ENCODE measurements around the gene NME3. TPM values are rescaled to one million over a fixed set of nuclear protein-coding genes. Genes with fewer than 3 reads are reported as not detected.
"Not testable (repeated sequence)": the region's sequence is repeated elsewhere in the genome, so short reads cannot be mapped to it uniquely, and the experiment has no call there.

The NME3 gene
- polyA plus RNA-seq, 5 donors = 16.6 to 56.6 (median 30.3) TPM

DNA sequence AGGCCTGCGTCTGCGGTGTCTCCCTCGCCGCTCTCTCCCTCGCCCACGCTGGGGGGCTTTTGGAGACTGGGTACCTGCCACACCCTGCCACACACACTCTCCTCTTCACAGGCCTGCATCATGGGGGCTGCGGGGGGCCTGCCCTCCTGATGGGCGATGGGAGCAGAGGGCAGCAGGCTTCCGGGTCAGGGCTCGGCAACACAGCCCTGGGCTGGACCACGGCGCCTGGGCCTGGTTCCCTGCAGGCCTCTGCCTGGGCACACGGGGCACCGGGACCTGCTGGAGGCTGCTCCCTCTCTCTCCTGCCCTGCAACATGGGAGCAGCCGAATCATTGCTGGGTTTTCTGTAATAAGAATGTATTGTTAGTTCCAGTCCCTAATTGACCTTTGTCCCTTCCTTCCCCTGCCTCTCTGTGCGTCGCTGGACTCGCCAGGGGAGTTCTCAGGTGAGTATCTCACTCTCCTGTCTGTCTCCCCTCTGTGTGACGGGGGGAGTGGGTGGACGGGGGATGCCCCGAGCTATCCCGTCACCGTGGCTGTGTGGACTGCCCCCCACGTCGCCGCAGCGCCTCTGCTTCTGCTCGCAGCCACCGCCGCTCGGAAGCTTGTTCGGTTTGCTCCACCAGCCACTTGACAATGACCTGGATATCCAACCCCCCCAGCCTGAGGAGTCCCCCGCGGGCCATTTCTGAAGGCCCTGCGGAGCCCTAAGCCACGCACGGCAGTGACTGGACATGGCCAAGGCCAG is 13.5 kb downstream of the NME3 start:
- DNase-seq = no peak

DNA sequence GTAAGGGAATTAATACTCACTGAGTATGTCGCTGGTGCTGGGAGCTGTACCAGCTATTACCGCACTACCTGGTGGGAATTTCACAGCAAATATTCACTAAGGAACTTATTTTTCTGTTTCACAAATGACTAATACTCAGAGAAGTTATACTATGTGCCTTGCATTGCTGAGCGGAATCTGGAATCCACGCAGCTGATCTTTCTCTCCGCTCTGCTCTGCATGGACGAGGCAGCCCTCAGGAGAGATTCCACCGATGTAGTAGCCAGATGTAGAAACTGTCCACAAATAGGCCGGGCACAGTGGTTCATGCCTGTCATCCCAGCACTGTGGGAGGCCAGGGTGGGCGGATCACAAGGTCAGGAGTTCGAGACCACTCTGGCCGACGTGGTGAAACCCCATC is 17.1 kb downstream of the NME3 start:
- no peak for DNase-seq

DNA sequence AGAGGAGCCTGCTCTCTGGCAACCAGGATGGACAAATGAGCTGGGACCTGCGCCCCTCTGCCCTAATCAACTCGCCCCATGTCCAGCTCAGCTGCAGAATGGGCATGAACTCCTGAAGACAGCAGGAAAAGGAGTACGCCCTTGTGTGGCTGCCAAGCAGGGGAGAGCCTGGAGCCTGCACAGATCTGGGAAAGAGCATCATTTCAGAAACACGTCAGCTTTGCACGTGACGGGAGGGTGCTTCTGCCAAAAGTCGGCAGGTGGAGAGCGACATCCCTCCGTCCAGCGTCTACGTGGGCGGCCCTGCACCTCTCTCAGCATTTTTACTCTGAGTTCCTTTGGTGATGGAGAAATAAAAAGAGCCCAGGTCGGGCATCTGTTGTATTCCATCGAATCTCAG is 18.5 kb downstream of the NME3 start:
- DNase-seq = no peak

DNA sequence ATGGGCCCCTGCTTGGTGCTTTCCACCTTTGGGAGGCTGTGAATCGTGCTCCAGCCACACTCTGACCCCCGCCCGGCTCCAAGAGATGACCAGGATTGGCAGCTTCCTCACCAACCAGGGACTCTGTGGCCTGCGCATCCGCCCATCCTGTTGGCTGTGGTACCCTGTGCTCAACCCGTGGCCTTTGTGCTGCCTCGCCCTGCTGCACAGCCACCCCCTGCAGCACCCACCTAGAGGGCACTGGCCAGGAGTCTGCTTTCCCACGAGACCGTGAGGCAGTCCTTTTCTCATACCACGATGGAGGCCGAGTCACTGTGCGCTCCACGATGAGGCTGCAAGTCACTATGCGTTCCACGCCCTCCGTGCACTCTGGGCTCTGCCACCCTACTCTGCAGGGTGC is 19.4 kb downstream of the NME3 start:
- DNase-seq = no peak

DNA sequence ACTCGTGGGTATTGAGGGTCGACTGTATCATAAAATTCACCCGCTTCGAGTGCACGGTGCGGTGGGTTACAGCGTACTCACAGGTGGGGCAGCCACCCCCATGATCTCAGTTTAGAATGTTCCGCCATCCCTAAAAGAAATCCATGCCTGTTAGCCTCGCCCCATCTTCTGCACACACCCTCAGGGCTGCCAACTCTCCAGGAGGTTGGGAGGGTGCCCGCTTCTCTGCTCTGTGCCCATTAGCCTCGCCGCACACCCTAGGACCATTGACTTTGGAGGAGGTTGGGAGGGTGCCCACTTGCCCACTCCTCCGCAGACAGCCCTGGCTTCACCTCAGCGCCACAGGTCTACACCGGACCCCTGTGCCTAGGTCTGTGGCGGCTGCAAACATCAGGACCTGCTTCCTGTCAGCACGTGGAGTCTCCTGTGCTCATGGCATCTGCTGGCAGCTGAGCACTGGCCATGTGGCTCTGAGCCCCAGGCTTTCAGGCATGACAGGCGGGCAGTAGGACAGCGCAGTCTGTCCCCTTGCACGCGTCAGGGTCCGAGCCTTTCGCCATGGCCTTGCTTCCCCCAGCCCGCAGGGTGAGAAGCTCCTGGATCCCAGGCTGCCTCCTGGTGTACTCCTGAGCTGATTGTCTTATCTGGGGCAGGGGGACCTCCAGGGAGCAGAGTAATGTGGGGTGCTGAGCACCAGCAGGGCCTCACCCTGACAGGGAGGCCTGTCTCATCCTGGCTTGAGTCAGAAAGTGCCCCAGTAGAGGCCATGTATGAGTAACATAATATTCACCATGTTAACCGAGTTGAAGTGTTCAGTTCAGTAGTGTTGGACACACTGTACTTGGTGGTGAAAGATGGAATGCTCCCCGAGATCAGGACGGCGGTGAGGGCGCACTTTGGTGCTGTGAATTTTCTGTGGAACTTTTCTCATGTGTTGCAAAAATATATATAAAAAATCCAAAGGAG is 21.9 kb downstream of the NME3 start:
- DNase-seq = no peak

DNA sequence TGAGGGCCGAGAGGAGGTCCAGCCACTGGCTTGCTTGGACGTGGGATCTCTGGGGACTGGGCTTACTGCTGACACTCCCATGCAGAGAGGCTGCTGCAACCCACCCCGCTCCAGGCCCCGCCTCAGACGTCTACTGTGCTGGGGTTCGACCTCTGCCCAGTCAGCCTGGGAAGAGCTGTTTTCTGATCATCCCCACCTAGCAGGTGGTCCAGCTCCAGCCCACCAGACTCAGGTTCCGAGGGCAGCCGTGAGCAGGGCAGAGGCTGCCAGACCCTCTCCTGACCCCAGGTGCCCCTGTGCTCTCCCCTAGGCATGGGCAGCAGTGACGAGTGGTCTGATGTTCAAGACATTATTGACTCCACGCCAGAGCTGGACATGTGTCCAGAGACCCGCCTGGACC is 23.4 kb downstream of the NME3 start:
- no peak for DNase-seq

DNA sequence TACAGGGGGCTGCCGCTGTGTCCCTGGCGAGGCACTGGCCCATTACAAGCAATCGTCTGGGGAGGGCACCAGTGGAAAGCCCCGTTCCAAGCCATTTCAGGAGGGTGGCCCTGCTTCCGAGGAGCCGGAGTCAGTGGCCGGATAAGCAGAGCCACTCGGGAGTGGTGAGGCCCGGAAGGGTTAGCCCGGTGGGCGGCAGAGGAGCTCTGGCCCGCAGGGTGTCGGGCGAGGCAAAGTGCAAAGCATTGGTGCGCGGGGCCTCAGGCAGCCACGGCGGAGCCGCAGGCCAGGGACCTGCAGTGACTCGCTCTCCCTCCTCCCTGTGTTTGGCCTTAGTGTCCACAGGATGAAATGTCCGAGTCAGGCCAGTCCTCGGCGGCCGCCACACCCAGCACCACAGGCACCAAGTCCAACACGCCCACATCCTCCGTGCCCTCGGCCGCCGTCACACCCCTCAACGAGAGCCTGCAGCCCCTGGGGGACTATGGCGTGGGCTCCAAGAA is 24.6 kb downstream of the NME3 start:
- no peak for DNase-seq

DNA sequence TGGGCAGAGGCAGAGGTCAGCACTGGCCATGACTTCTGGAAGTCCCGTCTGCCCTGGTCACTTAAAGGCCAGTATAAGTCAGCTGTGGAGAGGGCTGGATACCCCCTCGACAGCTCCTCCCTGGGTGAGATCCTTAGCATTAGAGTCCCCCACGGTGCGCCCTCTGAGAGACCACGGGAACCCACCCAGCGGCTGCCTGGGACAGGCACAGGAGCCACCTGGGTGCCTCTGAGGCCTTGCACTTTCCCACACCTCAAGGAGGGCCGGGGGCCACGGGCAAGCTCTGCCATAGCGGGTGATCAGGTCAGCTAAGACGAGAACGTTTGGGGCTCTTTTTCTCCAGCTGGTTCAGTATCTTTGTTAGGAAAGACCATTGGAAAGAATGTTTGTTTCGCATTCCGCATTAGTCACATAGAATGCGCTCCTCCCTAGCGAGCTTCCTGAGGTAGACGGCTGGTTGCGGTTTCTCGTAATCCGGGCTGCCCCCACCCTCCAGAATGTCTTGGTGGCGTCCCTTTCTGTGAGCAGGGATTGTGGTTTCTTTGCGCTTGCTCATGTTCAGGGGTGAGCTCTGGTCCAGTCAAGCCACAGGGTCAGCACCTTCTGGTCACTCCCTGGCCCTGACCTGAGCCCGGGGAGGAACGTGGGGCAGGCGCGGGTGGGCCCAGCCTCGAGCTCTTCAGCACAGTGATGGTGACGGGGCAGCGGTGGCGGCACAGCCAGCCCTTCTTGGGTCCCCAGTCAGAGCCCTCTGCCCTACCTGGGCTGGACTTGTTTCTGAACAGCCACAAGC is 25.2 kb downstream of the NME3 start:
- DNase-seq = no peak

DNA sequence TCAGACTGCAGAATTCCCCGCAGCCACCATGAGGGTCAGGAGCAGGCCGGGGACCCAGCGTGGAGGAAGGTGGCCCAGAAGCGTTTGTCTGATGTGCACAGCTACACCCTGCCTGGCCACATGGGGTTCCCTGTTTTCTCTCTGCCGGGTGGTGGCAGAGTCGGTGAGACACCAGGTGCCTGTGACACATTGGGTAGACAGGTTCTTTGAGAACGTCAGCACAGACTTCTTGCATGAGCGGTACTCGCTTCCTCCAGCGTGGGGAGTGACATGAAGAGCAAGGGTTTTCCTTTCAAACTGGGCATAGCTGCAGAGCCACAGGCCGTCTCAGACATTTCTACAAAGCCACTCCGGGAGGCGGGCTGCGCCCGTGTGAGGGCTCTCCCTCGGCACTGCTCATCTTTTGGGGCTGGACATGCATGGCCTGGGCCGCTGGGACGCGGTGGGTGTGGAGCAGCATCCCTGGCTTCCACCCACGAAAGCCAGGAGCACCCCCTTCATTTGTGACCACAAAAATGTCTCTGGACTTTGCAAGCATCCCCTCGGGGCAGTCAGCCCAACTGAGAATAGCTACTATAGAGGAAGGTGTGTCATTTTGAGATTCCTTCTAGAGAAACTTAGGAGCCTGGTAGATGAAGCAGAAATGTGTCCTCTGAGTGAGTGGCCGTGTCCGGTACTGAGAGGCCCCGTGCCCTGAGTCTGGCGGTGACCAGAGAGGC is 26.0 kb downstream of the NME3 start:
- no peak for DNase-seq

DNA sequence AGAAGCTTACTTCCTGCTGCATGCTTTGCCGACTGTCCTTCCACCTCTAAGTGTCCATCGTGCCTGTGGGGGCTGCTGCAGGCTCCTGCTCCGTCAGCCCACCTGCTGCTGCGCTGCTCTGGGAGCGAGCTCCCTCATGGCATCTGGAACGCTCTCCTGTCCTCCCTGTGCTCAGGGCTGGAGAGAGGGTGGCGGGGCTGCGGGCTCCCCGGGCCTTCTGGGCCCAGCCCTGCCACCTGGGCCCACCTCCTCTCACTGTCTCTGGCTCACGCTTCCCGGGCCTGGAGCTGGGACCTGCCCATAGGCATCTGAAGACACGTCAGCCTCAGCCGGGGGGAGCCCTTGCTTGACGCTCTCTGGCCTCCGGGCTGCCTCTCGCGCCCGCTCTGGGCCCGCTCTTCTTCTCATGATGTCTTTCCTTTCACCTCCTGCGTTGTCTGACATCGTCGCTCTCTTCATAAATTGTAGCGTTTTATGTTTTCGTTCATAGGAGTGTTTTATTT is 27.0 kb downstream of the NME3 start:
- DNase-seq = no peak

DNA sequence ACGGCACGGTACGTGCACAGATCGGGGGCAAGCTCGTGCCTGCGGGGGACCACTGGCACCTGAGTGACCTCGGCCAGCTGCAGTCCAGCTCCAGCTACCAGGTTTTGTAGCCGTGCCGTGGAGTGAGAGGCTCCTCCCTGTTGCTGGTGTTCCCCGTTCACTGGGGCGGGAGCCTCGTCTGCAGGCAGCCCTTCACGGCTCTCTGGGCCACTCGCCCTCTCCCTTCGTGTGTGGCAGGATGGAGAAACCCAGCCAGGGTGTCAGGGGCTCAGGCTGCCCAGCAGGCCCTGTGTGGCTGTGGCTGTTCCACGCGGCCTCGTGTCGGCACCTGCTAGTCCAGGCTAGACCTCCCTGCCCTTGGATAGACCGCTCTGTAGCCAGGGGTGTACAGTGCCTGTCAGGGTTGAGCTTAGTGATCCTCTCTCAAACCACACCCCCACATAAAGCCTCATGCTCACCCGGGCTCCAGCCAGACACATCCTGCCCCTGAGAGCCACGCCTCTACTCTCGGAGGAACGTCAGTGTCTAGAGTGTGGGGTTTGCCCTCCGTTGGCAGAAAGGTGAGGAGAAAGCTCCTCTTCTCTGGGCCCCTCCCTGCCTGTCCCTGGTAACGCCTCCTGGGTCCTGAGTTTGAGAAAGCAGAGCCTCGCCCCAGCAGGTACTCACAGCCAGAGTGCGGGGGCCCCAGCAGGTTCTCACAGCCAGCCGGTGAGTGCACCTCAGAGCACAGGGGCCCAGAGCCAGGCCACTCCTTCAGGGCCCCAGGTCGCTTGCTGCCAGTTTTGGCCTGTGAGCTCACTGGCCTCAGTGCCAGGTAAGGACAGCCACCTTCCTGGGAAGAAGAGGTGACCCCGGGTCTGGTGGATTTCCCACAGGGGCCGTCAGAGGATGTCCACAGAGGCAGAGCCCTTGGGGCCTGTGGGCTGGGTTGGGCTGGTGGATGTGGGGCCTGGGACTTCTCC is 27.7 kb downstream of the NME3 start:
- DNase-seq = no peak

DNA sequence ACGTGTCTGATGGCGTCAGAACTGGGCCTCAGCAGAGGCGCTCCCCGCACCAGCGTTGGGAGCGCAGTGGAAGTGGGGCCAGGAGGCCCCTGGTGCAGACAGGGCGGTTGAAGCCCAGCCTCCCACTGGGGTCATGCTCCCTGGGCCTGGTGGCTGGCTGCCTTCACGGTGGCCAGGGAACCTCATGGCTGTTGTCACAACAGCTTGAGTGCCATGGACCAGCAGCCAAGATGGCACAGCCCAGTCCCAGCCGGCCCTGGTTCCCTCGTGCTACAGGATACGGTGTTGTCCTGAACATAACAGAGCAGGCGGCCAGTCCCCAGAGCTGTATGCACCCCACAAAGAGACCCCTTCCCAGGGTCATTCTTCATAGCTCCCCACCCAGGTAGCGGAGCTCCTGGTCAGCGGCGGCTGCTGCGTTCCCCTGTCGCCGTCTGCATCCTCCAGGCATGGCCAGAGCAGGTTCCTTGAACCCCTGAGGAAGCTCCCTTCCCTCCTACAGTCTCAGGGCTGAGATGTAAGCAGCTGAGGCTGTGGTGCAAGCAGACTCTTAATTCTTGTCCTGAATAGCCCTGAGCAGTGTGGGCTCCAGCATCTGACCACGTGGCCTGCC is 29.7 kb downstream of the NME3 start:
- DNase-seq = no peak

DNA sequence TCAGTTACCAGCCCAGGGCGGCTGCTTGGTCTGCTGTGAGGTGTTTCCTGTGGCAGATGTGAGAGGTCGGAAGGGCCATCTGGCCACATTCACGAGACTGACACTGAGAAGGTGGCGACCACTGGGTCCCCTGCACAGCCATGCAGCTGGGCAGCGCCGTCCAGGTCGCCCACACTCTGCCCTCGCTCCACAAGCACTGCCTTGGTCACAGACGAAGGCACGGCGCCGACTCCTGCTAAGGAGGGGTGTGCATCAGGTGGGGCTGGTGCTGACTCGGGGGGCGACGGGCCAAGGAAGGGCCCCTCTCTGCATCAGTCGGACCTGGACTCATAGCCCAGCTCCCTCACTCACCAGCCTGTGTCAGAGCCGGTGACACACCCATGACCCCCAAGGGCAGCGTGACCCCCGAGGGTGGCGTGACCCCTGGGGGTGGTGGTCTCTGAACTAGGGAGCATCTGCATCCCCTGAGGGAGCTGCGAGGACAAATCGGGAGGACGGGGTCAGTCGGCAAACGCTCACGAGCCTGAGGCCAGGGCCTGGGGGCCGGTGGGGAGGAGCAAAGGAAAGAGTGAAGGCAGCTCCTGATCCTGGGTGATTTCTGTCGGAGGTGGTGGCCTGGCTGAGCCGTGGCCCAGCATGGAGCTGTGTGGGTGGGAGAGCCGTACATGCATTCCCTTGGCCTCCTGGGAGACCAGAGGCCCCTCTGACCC is 30.4 kb downstream of the NME3 start:
- no peak for DNase-seq

DNA sequence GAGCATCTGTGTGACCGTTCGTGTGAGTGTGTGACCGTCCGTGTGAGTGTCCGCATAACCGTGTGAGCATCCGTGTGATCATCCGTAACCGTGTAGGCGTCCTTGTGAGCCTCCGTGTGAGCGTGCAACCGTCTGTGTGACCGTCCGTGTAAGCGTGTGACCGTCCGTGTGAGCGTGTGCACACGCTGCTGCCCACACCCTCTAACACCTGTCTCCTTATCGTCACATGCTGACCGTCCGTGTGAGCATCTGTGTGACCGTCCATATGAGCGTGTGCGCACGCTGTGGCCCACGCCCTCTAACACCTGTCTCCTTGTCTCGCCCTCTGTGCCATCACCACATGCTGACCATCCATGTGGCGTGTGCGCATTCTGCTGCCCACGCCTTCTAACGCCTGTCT is 31.1 kb downstream of the NME3 start:
- DNase-seq = no peak

DNA sequence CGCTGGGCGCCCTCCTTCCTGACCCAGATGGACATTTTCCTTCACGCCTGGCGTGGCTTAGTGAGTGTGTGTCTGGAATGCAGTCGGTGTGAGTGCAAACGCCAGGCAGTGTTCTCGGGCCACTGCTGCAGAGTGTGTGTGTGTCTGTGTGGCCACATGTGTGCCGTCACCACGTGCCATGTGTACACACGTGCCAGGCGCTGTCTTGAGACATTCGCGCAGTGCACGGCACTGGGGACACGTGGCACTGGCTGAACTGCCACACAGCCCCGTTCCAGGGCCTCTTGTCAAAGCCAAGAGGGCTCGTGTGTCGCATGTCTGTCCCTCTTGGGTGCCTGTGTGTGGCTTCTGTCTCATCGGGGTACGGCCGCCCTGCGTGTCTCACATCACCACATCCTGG is 36.5 kb downstream of the NME3 start:
- no peak for DNase-seq

DNA sequence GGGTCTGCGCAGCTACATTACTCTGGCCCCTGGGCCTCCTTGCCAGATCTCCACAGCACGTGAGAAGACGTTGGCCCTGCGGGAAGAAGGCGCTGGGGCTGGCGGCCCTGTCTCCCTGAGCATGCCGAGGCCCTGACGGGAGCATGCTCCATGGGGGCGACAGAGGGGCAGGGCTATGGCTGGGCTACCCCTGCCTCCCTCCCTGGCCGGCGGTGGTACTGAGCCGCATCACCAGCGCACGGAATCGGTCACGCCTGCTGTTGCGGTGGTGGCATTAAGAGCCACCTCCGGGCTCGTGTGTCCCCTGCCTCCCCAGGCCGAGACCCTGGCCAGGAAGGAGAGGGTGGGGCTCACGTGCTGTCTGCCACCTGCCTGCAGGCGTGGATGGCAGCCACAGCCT is 37.2 kb downstream of the NME3 start:
- DNase-seq = no peak

DNA sequence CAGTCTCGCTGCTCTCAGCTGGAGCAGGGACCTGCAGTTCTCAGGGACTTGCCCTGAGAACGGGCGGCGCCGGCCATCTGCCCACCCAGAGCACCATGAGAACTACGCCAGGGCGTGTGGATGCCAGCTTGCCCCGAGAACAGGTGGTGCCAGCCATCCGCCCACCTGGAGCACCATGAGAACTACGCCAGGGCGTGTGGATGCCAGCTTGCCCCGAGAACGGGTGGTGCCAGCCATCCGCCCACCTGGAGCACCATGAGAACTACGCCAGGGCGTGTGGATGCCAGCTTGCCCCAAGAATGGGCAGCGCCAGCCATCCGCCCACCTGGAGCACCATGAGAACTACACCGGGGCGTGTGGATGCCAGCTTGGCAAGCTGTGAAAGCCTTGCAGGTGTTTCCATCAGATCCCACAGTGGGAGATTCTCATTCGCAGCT is 38.8 kb downstream of the NME3 start:
- DNase-seq = not testable (repeated sequence)

DNA sequence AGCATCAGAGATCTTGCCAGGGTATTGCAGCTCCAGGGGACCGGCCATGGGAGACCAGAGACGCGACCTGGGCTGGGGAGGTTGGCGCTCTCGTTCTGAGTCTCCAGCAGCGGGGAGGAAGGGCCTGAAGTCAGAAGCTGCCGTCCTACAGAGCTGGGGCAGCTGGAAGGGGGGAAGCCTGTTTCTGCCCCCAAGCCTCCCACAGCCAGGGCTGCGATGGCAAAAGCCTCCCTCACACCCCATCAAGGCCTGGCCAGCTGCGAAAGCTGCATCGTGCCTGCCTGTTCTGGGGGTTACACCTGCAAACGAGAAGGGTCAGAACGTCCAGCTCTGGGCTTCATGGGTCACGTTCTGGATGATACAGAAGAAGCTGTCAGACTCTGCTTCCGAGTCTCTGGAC is 39.3 kb downstream of the NME3 start:
- no peak for DNase-seq

DNA sequence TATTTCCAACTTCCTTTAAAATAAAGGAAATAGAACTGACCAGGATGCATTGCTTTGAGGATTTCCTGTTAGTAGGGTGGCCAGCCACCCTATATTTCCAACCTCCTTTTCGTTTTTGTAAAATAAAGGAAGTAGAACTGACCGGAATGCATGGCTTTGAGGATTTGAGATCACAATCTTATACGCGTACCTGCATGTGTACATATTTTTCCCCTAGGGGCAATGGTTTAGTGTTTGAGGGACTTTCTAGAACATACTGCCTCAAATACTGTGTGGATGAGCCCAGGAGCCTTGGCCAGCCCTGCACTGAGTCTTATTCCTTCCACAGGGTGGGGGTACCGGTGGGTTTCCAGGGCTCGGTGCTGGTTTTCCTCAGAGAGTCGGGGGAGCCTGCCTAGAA is 39.7 kb downstream of the NME3 start:
- DNase-seq = no peak
